Esophagus squamous epithelium (tissue), 4 donors: ENCODE measurements around the gene SLC28A3.

Experiments used
- CTCF ChIP-seq, 6 experiments: fragments of 450-650 bp in 4 of 6; fragments of 200-600 bp in 2 of 6; sonication (generic) in 2 of 6; IDR thresholded peaks; one replicate each; pipeline ENCODE4 v1.5.1; 2016 to 2019; ENCODE audit warnings: antibody characterized with exemption in 6 of 6, mild to moderate bottlenecking in 4 of 6, moderate library complexity in 4 of 6
- POLR2A ChIP-seq, 4 donors: fragments of 450-650 bp; IDR thresholded peaks; one replicate each; pipeline ENCODE4 v1.6.1; 2017; ENCODE audit warnings: antibody characterized with exemption in 4 of 4, mild to moderate bottlenecking in 4 of 4, moderate library complexity in 3 of 4

- TF ChIP-seq CTCF (IDR thresholded peaks at IDR 0.05) (no peak), POLR2A (IDR thresholded peaks at IDR 0.05) (no peak)
Measured at GRCh38 chr9:84387821-84388220, 47.3 kb upstream of the SLC28A3 start.
